MG63 (cell line): ENCODE measurements around the gene ZC3H12C. TPM values are rescaled to one million over a fixed set of nuclear protein-coding genes. Genes with fewer than 3 reads are reported as not detected.
"Not testable (repeated sequence)": the region's sequence is repeated elsewhere in the genome, so short reads cannot be mapped to it uniquely, and the experiment has no call there.

ENCODE experiments used
- DNase-seq: peaks from one replicate; pipeline ENCODE4 v3.0.0-alpha.2; 2020
- H3K27me3 ChIP-seq: fragments of 250-450 bp; sonication (Bioruptor Pico); 2 replicates; pipeline ENCODE4 v1.5.1; 2020; ENCODE audit warnings: mild to moderate bottlenecking, moderate library complexity
- H3K36me3 ChIP-seq: fragments of 250-450 bp; sonication (Bioruptor Pico); 2 replicates; pipeline ENCODE4 v1.5.1; 2020; ENCODE audit warnings: mild to moderate bottlenecking, moderate library complexity
- H3K4me3 ChIP-seq: fragments of 250-450 bp; sonication (Bioruptor Pico); 2 replicates; pipeline ENCODE4 v1.5.1; 2020; ENCODE audit warnings: mild to moderate bottlenecking, moderate library complexity
- H3K9me3 ChIP-seq: fragments of 250-450 bp; sonication (Bioruptor Pico); 2 replicates; pipeline ENCODE4 v1.5.1; 2020; ENCODE audit warnings: mild to moderate bottlenecking, moderate library complexity
- total RNA-seq: library from RNA; depleted of rRNA; stranded (reverse); fragments of >200 nt; shearing (Covaris generic); gene quantifications from 2 replicates; pipeline ENCODE4 v1.2.3, GENCODE V29; 2014; ENCODE audit warnings: low replicate concordance

ZC3H12C gene
- total RNA-seq, 1 experiment from 2014 or later = 2.5 TPM

- H3K36me3 ChIP-seq = no peaks in the 10 kb centered on the region
- H3K9me3 ChIP-seq = no peaks in the 10 kb centered on the region
- H3K27me3 ChIP-seq = no peaks in the 10 kb centered on the region
- H3K4me3 ChIP-seq = no peak overlapping the region
- DNase-seq = no peak
Observed at GRCh38 chr11:110177086-110177456, 83.9 kb downstream of the ZC3H12C start.

- Histone ChIP-seq H3K4me3 (no peak overlapping the region), H3K27me3 (no peaks in the 10 kb centered on the region)
- DNase-seq = no peak
Observed at GRCh38 chr11:110179064-110179463, 85.9 kb downstream of the ZC3H12C start.

GRCh38 chr11:110182886-110183285 lies 89.7 kb downstream of the ZC3H12C start:
- H3K36me3 ChIP-seq = no peaks in the 10 kb centered on the region
- H3K4me3 ChIP-seq = no peak overlapping the region
- DNase-seq = peak; percentile 68
- H3K27me3 ChIP-seq = no peaks in the 10 kb centered on the region
- H3K9me3 ChIP-seq = no peaks in the 10 kb centered on the region

More at GRCh38 chr11:110179064-110179463, 85.9 kb downstream of the ZC3H12C start:
- Histone ChIP-seq H3K36me3 (no peaks in the 10 kb centered on the region), H3K9me3 (no peaks in the 10 kb centered on the region)

GRCh38 chr11:110184456-110184855 lies 91.3 kb downstream of the ZC3H12C start:
- Histone ChIP-seq H3K36me3 (no peaks in the 10 kb centered on the region), H3K27me3 (no peaks in the 10 kb centered on the region), H3K9me3 (no peaks in the 10 kb centered on the region), H3K4me3 (no peak overlapping the region)
- DNase-seq = no peak

GRCh38 chr11:110185121-110185591 lies 92.0 kb downstream of the ZC3H12C start:
- peak; percentile 28 for DNase-seq

GRCh38 chr11:110185599-110185998 lies 92.4 kb downstream of the ZC3H12C start:
- Histone ChIP-seq H3K27me3 (no peaks in the 10 kb centered on the region), H3K4me3 (no peak overlapping the region), H3K36me3 (no peaks in the 10 kb centered on the region), H3K9me3 (no peaks in the 10 kb centered on the region)
- no peak for DNase-seq

More at GRCh38 chr11:110185121-110185591, 92.0 kb downstream of the ZC3H12C start:
- Histone ChIP-seq H3K4me3 (no peak overlapping the region), H3K36me3 (no peaks in the 10 kb centered on the region), H3K27me3 (no peaks in the 10 kb centered on the region), H3K9me3 (no peaks in the 10 kb centered on the region)

GRCh38 chr11:110186456-110186855 lies 93.3 kb downstream of the ZC3H12C start:
- Histone ChIP-seq H3K4me3 (no peak overlapping the region), H3K27me3 (no peaks in the 10 kb centered on the region), H3K36me3 (no peaks in the 10 kb centered on the region), H3K9me3 (no peaks in the 10 kb centered on the region)
- no peak for DNase-seq

- Histone ChIP-seq H3K27me3 (no peaks in the 10 kb centered on the region), H3K9me3 (no peaks in the 10 kb centered on the region), H3K4me3 (no peak overlapping the region), H3K36me3 (no peaks in the 10 kb centered on the region)
- DNase-seq = no peak
Observed at GRCh38 chr11:110186867-110187266, 93.7 kb downstream of the ZC3H12C start.

- Histone ChIP-seq H3K36me3 (no peaks in the 10 kb centered on the region), H3K9me3 (no peaks in the 10 kb centered on the region), H3K4me3 (no peak overlapping the region), H3K27me3 (no peaks in the 10 kb centered on the region)
- no peak for DNase-seq
Observed at GRCh38 chr11:110187731-110188130, 94.5 kb downstream of the ZC3H12C start.

- H3K4me3 ChIP-seq = no peak overlapping the region
- H3K36me3 ChIP-seq = no peaks in the 10 kb centered on the region
- DNase-seq = no peak
- H3K9me3 ChIP-seq = no peaks in the 10 kb centered on the region
- no peaks in the 10 kb centered on the region for H3K27me3 ChIP-seq
Observed at GRCh38 chr11:110190885-110191284, 97.7 kb downstream of the ZC3H12C start.

- H3K36me3 ChIP-seq, DNase-seq, H3K27me3 ChIP-seq, H3K9me3 ChIP-seq, H3K4me3 ChIP-seq: not testable (repeated sequence)
Observed at GRCh38 chr11:110192604-110193282, 99.6 kb downstream of the ZC3H12C start.

- not testable (repeated sequence) for H3K4me3 ChIP-seq, H3K9me3 ChIP-seq, H3K27me3 ChIP-seq, H3K36me3 ChIP-seq
- DNase-seq = peak; percentile 74
Observed at GRCh38 chr11:110194211-110194766, 101.1 kb downstream of the ZC3H12C start.

GRCh38 chr11:110196241-110196754 lies 103.1 kb downstream of the ZC3H12C start:
- Histone ChIP-seq H3K27me3 (no peaks in the 10 kb centered on the region), H3K4me3 (no peak overlapping the region), H3K9me3 (no peaks in the 10 kb centered on the region), H3K36me3 (no peaks in the 10 kb centered on the region)
- no peak for DNase-seq

- no peak for DNase-seq
- no peak overlapping the region for H3K4me3 ChIP-seq
- H3K36me3 ChIP-seq = no peaks in the 10 kb centered on the region
Observed at GRCh38 chr11:110196884-110197420, 103.8 kb downstream of the ZC3H12C start.

GRCh38 chr11:110198031-110198729 lies 105.0 kb downstream of the ZC3H12C start:
- no peak for DNase-seq
- no peaks in the 10 kb centered on the region for H3K27me3 ChIP-seq
- H3K9me3 ChIP-seq = no peaks in the 10 kb centered on the region
- no peak overlapping the region for H3K4me3 ChIP-seq
- no peaks in the 10 kb centered on the region for H3K36me3 ChIP-seq

More at GRCh38 chr11:110196884-110197420, 103.8 kb downstream of the ZC3H12C start:
- Histone ChIP-seq H3K27me3 (no peaks in the 10 kb centered on the region), H3K9me3 (no peaks in the 10 kb centered on the region)

- Histone ChIP-seq H3K4me3 (no peak overlapping the region), H3K27me3 (no peaks in the 10 kb centered on the region)
Observed at GRCh38 chr11:110199184-110199981, 106.2 kb downstream of the ZC3H12C start.

More at GRCh38 chr11:110199184-110199981, 106.2 kb downstream of the ZC3H12C start:
- no peaks in the 10 kb centered on the region for H3K36me3 ChIP-seq
- H3K9me3 ChIP-seq = no peaks in the 10 kb centered on the region
- DNase-seq = no peak
